Stimulated activated CD8-positive, alpha-beta memory T cell treated with anti-CD3 and anti-CD28 coated beads, Interleukin-2, amount 100 ng/mL, for 48 hours (primary cell): ENCODE data around the gene MSI2.

Source experiments
- DNase-seq, 2 donors: peaks; one replicate each; pipeline ENCODE4 v3.0.0-alpha.2; 2020; ENCODE audit warnings: low read depth in 2 of 2

MSI2 gene

GRCh38 chr17:57599271-57600045 lies 343.1 kb downstream of the MSI2 start:
- DNase-seq, result no peak

- no peak for DNase-seq
These were observed 343.8 kb downstream of the MSI2 start for GRCh38 chr17:57600074-57600473.

GRCh38 chr17:57601143-57601735 lies 344.9 kb downstream of the MSI2 start:
- DNase-seq, result no peak

- no peak for DNase-seq
These were observed 346.6 kb downstream of the MSI2 start for GRCh38 chr17:57602896-57603295.

GRCh38 chr17:57603546-57603945 lies 347.2 kb downstream of the MSI2 start:
- no peak for DNase-seq

- DNase-seq, result peak; percentile 39 to 54
These were observed 347.7 kb downstream of the MSI2 start for GRCh38 chr17:57603978-57604377.

- no peak for DNase-seq
These were observed 348.7 kb downstream of the MSI2 start for GRCh38 chr17:57604771-57605674.

GRCh38 chr17:57605675-57606105 lies 349.4 kb downstream of the MSI2 start:
- no peak for DNase-seq

GRCh38 chr17:57606111-57606875 lies 350.0 kb downstream of the MSI2 start:
- DNase-seq, result no peak

GRCh38 chr17:57607553-57608120 lies 351.3 kb downstream of the MSI2 start:
- DNase-seq, result no peak

GRCh38 chr17:57608369-57609124 lies 352.2 kb downstream of the MSI2 start:
- no peak for DNase-seq

- DNase-seq, result no peak
These were observed 353.0 kb downstream of the MSI2 start for GRCh38 chr17:57609125-57609877.

- DNase-seq, result no peak
These were observed 353.6 kb downstream of the MSI2 start for GRCh38 chr17:57609878-57610270.

- no peak for DNase-seq
These were observed 356.1 kb downstream of the MSI2 start for GRCh38 chr17:57612202-57613071.

- no peak for DNase-seq
These were observed 358.4 kb downstream of the MSI2 start for GRCh38 chr17:57614742-57615141.

- no peak for DNase-seq
These were observed 359.8 kb downstream of the MSI2 start for GRCh38 chr17:57615836-57616757.

- no peak for DNase-seq
These were observed 360.9 kb downstream of the MSI2 start for GRCh38 chr17:57617218-57617617.
